ENCODE results near the gene TMEM145.
A peak's percentile ranks its signal among the peaks of the same experiment; 100 is the strongest.
"Not testable (repeated sequence)": the region's sequence is repeated elsewhere in the genome, so short reads cannot be mapped to it uniquely, and the experiment has no call there.

The TMEM145 gene

DNA sequence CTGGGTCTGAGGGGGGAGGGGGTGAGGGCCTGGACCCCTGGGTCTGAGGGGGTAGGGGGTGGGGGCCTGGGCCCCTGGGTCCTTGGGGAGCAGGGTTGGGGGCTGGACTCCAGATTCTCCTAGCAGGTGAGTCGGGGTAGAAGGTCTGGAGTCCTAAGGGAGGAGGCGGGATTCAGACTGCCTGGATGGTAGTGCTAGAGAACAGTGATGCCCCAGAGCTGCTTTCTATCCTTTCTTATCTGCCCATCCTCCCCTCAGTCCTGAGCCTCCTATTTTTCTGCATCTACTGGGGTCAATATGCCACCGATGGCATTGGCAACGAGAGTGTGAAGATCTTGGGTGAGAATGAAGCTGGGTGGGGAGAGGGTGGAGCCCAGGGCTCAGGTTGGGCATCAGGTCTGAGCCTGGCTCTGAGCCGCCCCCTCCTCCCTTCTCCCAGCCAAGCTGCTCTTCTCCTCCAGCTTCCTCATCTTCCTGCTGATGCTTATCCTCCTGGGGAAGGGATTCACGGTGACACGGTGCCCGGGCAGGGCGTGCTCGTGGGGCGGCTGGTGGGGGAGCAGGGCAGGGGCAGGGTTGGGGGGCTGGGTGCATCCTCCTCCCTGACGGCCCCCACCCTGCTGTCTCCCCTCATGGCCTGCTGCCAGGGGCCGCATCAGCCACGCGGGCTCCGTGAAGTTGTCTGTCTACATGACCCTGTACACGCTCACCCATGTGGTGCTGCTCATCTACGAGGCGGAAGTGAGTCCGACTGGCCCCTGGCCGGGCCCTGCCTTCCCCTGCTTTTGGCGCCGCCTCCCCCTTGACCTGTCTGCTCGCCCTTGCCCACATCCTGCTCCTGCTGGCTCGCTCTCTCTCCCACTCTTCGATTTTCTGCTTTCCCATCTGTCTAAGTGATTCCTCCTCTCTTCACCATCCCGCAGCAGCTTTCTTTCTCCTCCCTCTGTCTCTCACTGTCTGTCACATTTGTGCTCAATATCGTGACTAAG lies 3.4 kb downstream of the TMEM145 start:
- ATAC-seq: no peak

DNA sequence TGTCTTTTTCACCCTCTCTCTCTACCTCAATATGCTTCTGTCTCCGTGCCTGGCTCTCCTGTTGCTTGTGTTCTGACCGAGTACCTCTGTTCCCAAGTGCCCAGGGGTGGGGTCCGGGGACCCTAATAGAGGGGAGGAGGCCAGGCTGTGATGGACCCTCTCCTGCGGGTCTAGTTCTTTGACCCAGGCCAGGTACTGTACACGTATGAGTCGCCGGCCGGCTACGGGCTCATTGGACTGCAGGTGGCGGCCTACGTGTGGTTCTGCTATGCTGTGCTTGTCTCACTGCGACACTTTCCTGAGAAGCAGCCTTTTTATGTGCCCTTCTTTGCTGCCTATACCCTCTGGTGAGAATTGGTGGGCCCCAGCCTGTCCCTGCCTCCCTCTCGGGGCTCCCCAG lies 4.4 kb downstream of the TMEM145 start:
- ATAC-seq: no peak

DNA sequence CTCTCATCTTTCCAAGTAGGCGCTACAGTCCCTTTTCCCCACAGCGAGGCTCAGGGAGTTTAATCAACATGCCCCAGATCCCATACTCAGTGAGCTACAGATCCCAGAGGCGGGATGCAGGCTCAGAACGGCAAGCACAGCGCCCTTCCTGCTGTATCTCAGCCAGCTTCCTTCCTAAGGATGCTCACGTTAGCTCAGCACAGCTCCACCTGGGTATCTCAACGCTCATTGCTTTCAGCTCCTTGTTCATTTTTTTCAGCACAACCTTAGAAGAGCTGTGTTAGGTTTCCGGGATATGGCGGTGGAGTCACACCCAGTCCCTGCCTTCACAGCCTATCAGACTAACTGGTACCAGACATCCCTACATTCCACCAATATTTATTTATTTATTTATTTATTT lies 9.2 kb downstream of the TMEM145 start:
- no peak for ATAC-seq

DNA sequence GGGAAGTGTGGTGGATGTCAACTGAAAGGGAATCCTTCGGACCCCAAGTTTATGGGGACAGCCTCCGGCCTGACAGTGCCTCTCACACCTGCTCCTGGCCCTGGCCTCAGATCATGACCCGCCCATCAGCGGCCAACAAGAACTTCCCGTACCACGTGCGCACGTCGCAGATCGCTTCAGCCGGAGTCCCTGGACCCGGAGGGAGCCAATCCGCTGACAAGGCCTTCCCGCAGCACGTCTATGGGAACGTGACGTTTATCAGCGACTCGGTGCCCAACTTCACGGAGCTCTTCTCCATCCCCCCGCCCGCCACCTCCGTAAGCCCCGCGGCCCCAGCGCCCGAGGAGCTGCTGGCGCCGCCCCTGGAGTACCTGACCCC lies 10.4 kb downstream of the TMEM145 start:
- ATAC-seq: no peak

DNA sequence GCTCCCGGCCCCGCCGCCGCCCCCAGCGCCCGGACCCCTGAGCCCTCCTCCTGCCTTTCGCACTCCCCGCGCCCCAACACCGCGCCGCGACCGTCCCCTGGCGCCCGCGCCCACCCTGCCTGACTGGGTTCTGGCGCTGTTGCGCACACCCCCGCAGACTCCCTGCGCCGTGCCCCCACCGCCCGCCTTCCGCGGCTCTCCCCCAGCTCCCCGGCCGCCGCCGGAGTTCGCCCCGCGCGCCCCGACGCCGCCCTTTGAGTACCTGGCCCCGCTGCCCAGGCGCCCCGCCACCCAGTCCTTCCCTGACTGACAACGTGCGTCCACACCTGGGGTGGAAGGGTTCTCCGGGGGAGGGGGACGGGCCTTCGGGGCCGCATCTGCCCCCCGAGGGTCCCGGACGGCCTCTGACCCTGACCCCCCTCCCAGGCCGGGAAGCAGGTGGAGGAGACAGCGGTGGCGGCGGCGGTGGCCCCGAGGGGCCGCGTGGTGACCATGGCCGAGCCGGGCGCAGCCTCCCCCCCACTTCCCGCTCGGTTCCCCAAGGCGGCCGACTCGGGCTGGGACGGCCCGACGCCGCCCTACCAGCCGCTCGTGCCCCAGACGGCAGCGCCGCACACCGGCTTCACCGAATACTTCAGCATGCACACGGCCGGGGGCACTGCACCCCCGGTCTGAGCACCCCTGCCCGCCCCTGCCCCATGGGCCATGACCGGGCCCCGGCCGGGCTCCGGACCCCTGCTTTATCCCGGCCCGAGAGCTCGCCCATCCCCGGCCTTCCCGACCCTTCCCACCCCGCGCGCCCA lies 10.9 kb downstream of the TMEM145 start:
- ATAC-seq: no peak

DNA sequence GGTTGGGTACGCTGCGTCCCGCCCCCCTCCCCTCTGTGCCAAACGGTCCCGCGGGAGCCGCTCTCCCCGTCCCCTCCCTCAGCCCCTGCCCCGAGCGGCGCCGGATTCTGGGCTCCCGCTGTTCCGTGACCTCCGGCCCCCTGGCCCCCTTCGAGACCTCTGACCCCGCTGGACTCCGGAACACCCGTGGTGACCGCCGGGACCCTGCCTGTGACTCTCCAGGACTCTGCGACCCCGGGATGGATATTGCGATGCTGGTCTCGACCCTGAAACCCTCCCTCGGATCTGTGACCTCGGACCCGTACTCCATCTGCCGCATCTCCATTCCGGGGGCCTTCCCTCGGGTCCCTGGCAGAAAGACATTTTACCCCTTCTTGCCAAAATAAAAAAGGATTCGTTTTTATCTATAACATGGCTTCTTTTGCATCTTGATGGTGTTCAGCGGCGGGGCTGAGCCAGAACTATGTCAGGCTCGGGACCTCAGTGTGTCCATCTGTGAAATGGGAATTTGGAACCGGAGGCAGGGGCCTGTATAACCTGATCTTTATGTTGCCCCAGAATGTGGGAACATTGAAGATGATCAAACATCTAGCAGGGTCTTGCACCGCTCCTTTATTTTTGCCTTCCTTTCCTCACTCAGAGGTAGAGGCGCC lies 11.7 kb downstream of the TMEM145 start:
- no peak for ATAC-seq

DNA sequence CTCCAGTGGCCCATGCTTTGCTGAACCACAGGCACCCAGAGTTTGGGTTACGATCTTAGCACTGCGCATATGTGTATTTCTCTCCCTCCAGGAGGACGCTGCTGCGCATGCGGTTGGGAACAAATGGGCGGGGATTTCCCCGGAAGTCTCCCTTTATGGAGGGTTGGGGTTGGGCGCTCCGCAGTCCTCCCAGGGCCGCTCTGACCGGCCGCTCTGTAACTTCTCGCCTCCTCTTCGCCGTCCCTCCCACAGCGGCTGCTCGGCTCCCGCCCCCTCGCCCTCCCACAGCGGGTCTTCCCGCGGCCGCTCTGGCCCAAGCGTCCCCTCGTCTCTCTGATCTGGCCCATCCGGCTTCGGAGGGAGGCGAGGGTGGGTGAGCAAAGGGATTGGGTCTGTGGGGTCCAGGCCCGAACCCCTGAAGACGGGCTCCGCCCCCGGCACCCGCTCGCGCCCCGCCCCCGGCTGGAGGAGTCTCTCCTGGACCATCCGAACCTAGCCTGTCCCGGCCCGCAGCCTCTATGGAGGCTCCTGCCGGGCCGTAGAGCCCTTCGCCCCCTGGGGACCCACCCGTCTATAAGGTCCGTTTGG lies 12.3 kb downstream of the TMEM145 start, which contains the start of gene MEGF8:
Gene MEGF8, plus strand, starts transcription at position 328 of the 588 bp plus-strand sequence. CDS start 609 bp downstream, outside the sequence.
- peak; percentile 95 for ATAC-seq

DNA sequence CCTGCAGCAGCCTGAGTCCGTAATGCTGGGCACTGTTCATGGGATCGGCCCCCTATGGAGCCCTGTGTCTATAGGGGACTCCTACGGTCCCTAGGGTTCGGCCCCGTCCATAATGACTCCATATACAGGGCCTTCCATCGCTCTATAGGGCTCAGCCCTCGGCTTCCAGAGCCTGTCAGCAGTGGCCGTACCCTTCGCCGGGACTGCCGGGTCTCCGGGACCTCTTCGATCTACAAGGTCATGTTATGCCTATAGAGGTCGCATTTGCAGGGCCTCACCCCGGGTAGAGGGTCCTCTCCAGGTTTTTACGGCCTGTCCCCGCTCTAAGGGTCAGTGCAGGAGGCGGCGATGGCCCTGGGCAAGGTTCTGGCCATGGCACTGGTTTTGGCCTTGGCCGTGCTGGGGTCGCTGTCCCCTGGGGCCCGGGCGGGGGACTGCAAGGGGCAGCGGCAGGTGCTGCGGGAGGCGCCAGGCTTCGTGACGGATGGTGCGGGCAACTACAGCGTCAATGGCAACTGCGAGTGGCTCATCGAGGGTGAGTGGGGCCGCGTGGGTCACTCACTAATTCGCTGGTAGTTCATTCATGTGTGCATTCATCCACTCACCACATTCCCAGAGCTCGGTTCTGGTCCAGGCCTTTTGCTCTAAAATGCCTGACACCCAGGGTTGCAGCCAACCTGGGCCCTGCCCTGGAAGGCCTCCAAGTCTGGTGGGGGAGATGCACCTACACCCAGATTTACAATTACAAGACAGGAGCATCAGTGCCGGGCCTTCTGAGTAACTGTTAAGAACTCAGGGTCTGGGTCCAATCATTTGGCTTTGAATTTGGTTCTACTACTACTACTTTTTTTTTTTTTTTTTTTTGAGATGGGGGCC lies 13.0 kb downstream of the TMEM145 start:
- peak; percentile 2 to 4 for ATAC-seq

DNA sequence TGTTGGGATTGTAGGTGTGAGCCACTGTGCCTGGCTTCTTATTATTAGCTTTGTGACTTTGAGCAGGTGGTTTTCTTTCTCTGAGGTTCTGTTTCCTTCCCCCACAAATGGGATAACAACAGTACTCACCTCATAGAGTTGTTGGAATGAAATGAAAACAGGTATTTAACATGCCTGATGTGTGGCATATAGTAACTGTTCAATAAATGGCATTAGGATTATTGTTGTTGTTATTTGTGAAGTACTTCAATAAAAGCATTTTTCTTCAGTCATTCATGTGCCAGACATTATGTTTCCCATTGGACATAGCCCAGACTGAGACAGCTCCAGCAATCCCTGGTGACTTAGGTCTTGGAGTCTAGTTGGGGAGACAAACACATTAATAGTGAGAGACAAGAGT lies 13.9 kb downstream of the TMEM145 start:
- no peak for ATAC-seq

DNA sequence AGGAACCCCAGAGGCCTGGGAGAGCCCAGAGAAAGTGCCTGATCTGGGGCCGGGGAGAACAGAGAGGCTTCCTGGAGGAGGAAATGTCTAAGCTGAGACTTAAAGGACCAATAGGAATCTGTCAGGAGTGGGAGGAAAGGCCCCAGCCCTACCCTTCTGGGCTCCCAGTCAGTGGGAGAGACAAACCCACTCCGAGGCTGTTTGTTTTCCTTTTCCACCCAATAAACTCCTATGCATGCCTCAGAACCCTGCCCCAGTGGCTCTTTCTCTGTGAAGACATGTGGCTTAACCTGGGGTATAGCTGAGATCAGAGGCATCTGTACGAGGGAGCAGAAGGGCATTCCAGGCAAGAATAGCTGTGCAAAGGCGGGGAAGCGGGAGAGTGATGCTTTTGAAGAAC lies 14.3 kb downstream of the TMEM145 start:
- ATAC-seq: no peak

DNA sequence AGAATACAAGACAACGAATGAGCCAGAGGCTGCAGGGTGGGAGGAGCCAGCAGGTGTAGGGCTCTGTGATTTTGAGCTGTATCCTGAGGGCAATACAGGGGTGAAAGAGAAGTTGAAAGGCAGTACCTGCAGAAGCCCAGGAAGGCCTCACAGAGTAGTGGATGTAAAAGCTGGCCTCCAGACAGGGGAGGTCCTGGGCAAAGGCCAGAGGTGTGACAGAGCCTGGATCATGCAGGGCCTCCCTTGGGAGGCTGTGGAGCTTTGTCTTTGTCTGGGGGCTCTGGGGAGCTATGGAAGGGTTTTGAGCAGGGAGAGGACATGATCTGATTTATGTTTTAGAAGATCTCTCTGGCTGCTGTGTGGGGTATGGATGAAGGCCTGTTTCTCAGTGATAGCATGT lies 15.0 kb downstream of the TMEM145 start:
- ATAC-seq: no peak

DNA sequence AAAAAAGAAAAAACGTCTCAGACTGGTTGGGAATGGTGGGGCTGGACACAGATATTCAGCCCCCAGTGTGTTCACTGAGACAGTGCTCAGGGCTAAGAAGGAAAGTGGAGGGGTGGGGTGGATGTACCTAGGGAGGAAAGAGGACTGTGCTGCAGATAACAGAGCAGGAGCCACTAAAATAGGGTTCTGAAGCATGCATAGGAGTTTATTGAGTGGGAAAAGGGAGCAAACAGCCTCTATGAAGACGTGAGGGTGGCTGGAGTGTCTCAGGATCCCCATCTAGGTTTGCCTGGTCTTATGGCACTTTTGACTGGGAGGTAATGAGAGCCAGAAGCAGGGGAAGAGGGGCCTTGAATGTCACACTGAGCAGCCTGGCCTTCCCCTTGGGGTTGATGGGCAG lies 15.7 kb downstream of the TMEM145 start:
- no peak for ATAC-seq

DNA sequence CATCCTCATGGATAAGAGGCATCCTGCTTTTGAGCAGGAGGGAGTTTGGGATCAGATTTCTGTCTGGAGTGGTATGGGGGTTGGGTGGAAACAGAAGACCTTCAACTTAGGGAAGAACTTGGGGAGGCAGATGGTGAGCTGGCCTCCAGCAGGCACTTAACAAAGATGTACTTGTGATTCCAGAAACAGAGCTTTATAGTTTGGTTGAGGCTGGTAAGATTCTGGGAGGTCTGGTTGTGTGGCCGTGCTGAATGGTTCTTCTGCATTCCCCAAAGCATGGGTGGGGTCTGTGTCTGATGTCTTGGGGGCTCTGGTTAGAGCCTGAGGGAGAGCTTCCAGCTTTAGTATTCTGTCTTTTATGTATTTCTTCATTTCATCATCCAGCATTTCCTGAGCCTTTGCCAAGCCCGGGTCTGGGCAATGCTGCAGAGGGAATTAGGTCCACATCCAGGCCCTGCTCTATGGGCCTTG lies 17.2 kb downstream of the TMEM145 start:
- ATAC-seq: no peak

DNA sequence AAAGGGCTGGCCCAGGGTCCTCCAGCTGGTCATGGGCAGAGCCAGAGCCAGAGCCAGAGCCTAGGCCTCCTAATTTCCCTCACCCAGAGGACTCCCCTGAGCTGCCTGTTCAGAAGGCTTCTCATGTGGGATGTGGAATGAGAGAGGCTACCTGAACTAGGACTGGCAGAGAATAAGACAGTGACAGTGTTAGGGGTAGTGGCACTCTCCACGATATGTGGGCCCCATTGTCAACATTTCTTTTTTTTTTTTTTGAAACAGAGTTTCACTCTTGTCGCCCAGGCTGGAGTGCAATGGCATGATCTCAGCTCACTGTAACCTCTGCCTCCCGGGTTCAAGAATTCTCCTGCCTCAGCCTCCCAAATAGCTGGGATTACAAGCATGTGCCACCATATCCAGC lies 18.2 kb downstream of the TMEM145 start:
- ATAC-seq: not testable (repeated sequence)

DNA sequence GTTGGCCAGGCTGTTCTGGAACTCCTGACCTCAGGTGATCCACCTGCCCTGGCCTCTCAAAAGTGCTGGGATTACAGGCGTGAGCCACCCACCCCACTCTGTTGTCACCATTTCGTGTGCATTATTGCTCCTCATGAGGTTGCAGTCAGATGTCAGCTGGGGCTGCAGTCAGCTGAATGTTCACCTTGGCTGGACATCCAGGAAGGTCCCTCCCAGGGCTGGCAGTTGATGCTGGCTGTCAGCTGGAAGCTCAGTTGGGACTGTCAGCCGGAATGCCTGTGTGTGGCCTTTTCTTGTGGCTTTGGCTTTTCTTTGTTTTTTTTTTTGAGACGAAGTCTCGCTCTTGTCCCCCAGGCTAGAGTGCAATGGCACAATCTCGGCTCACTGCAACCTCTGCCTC lies 18.9 kb downstream of the TMEM145 start:
- no peak for ATAC-seq

DNA sequence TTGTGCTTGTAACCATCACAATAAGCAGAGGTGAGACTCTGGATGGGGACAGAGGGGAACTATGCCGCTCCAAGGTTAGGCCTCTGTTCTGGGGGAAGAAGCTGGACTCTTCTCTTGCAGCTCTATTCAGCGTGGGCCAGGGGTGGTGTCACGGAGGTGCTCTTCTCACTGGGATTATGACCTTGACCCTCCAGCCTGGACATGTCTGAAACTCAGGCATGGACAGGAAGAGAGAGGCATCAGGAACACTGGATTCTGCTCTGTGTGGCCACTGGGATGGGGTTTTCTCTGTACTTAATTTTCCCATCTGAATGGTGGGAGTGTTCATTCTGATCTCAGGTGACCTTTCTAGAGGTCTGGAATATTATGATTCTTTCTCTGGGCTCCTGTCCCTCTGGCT lies 19.9 kb downstream of the TMEM145 start:
- ATAC-seq: no peak

DNA sequence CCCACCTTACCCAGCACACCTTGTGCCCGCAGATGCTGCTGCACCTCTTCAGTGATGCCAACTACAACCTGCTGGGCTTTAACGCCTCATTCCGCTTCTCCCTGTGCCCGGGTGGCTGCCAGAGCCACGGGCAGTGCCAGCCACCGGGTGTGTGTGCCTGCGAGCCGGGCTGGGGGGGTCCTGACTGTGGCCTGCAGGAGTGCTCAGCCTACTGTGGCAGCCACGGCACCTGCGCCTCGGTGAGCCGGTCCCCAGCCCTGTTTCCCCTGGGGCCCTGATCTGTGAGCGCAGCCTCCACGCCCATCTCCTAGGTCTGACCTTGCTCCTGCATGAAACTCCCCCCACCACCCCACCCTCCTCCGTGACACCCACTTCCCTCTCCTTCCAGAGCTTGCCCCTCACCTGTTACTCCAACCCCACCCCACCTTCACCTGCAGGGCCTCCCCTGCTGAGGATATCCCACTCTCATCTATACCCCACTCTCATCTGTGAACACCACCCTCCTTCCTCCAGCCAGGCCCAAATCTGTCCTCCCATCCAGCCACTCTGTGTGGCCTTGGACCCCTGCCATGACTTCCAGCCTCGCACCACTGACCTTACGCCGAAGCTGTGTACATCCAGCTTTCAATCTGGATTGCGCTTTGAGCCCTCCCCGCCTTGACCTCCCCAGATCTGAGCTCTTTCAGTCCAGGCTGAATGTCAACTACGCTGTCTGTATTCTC lies 21.0 kb downstream of the TMEM145 start:
- no peak for ATAC-seq

DNA sequence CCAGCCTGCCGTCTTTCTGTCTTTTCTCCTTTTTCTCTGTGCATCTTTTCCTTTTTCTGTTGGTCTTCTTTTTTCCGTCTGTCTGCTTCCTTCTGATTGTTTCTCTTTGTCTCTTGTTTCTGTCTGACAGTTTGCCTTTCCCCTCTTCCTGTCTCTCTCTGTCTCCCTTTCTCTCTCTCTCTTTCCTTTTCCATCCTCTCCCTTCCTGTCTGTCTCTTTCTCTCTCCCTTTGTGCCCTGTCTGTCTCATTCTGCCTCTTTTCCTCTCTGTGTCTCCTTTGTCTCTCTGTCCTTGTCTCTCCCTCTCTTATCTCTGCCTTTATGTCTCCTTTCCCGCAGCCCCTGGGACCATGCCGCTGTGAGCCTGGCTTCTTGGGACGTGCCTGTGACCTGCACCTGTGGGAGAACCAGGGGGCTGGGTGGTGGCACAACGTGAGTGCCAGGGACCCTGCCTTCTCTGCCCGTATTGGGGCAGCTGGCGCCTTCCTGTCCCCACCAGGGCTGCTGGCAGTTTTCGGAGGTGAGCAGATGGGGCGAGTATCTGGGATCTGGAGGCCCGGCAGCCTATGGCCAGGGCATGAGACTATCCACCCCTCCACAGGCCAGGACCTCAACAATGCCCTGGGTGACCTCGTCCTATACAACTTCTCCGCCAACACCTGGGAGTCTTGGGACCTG lies 21.7 kb downstream of the TMEM145 start:
- no peak for ATAC-seq

DNA sequence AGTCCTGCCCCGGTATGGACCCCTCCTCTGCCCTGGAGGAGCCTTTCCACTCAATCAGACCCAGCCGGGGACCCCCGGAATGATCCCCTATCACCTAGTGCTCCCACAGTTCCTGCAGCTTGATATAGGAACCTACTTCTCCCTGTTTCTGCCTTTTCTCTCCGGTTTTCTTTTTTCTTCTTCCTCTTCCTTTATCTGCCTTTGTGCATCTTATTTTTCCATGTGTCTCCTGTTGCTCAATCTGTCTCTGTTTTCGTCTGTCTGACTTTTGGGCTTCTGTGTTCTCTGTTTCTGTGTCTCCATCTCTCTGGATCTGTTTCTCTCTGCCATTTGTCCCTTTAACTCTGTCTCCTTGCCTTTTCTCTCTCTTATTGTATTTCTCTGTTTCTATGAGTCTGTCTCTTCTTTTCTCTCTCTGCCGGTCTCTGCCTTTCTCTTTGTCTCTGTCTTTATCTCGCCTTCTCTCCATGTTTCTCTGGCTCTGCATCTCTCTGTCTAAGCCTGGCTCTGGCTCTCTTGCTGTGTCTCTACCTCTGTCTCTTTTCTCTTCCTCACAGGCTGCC lies 22.3 kb downstream of the TMEM145 start:
- ATAC-seq: no peak

DNA sequence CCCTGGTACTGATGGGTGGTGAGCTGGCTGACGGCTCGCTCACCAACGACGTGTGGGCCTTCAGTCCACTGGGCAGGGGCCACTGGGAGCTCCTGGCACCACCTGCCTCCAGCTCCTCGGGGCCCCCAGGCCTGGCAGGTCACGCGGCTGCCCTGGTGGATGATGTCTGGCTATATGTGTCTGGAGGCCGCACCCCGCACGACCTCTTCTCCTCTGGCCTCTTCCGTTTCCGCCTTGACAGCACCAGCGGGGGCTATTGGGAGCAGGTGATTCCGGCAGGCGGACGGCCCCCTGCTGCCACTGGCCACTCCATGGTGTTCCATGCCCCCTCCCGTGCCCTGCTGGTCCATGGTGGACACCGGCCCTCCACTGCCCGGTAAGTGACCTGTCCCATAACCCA lies 22.9 kb downstream of the TMEM145 start:
- ATAC-seq: no peak

Data from activated CD4-positive, CD25-positive, alpha-beta regulatory T cell treated with anti-CD3 and anti-CD28 coated beads, Interleukin-2, amount 50 U/mL, for 24 hours (primary cell).